AG04449 (cell line): Measurements from ENCODE around the gene TNS1.

Source experiments
- CTCF ChIA-PET: fragments of 350-600 bp; formaldehyde crosslinking; extraction: SDS; loops from one replicate; lab custom pipeline; 2021; ENCODE audit warnings: antibody characterized with exemption; lab: Yijun Ruan, JAX
- POLR2A ChIA-PET: fragments of 400-600, 350-600 bp; formaldehyde crosslinking; extraction: SDS; loops from one replicate; lab custom pipeline; 2020; ENCODE audit warnings: antibody characterized with exemption, inconsistent platforms; lab: Yijun Ruan, JAX
- DNase-seq: peaks from one replicate; pipeline ENCODE4 v3.0.0-alpha.2; 2010; ENCODE audit warnings: low read depth, low spot score
- H3K4me3 ChIP-seq: 2 replicates; pipeline ENCODE4 v1.5.1; 2011; ENCODE audit warnings: low read depth, mild to moderate bottlenecking, control low read depth, low read length
- CTCF ChIP-seq: IDR thresholded peaks from one replicate; pipeline ENCODE4 v1.5.1; 2011; ENCODE audit warnings: mild to moderate bottlenecking, moderate library complexity, low read length, control low read depth, inconsistent platforms; ENCODE audit not compliant: insufficient read depth; ENCODE audit errors: missing control alignments

Gene TNS1

DNA sequence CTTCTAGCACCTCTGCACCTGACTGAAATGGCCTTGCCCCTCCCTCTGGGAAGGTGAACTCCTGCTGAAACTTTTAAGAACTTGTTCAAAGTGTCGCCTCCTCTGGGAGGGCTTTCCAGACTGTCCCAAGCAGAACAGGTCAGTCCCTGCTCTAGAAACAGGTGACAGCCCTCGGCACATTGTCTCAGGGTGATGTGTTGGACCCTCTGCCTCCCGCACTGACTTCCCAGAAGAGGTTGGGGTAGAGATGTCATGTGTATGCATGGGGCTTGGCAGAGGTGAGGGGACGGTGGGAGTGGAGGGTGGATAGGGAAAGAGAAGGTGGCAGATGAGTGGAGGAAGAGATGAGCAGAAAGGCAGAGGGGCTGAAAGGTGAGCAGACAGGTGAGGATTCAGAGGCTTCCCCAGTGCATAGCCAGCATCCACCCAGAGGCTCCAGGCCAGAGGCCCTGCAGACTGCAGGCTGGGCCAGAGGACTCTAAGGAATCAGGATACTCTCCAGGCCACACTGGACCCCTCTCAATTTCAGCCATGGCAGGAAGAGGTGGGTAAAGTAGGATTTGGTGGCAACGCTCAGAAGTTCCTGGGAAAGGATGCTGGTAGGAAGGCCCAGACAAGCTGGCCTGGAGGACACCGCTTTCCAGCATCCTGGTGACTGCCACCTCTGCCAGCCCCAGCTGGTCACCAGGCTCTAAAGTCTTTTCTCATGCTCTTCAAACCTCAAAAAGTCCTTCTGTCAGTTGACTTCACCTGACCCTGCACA, 24.8 kb upstream of the TNS1 start:
- no peak for DNase-seq
- no peak overlapping the region for H3K4me3 ChIP-seq
- POLR2A ChIA-PET = interaction anchor here (1.4 kb wide), 1 partner anchor 24 kb away, joined by 3 read pairs; no protein-coding TSS in a partner anchor
- CTCF ChIA-PET = interaction anchor here (1.0 to 3.4 kb wide), 5 partner anchors 9 to 242 kb away, joined by 3 to 15 read pairs (median 4); partner anchors contain the start of gene RUFY4
- TF ChIP-seq CTCF = no peak

DNA sequence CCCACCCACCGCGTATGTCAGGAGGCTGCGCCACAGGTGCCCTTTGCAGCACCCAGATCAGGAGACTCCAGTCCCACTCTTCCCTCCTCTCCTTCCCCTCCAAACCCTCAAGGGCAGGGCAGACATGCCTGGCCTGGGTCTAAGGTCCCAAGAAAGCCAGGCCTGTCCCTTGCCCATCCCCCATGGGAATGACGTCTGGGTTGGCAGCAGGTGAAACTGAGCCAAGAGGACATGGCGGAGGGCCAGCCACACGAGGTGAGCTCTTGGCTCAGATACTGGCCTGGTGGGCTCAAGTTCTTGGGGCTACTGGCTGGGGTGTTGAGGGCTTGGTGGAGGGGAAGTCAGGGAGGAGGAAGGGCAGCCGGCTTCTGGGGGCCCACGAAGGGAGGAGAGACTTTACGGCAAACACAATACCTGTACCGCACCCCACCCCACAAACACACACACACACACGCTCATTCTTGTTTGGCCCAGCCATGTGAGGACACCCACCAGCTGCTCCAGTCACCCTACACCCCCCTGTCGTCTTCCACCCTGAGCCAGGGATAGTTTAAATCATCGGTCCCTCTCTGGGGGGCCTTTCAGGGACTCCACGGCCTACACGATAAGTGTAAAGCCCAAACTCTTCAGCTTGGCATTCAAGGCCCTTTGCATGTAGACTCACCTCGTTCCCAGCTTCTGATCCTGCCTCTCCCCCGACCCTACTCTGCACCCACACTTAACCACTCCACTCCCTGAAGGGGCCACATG, 24.1 kb upstream of the TNS1 start:
- TF ChIP-seq CTCF = no peak
- no peak for DNase-seq
- POLR2A ChIA-PET = no interaction called here
- H3K4me3 ChIP-seq = no peak overlapping the region
- CTCF ChIA-PET = interaction anchor here (1.0 to 3.4 kb wide), 3 partner anchors 10 to 241 kb away, joined by 3 to 15 read pairs (median 5); no protein-coding TSS in a partner anchor

GRCh38 chr2:218026244-218026643, 23.4 kb upstream of the TNS1 start:
- POLR2A ChIA-PET = no interaction called here
- CTCF ChIA-PET = interaction anchor here (1.5 to 3.4 kb wide), 4 partner anchors 11 to 240 kb away, joined by 4 to 15 read pairs (median 5); no protein-coding TSS in a partner anchor
- DNase-seq = no peak

GRCh38 chr2:218024871-218025270, 22.1 kb upstream of the TNS1 start:
- ChIA-PET CTCF (interaction anchor here (1.1 to 3.6 kb wide), 6 partner anchors 9 to 239 kb away, joined by 3 to 17 read pairs (median 5); no protein-coding TSS in a partner anchor), POLR2A (no interaction called here)
- no peak overlapping the region for H3K4me3 ChIP-seq

More at GRCh38 chr2:218026244-218026643, 23.4 kb upstream of the TNS1 start:
- no peak overlapping the region for H3K4me3 ChIP-seq
- no peak for TF ChIP-seq CTCF

DNA sequence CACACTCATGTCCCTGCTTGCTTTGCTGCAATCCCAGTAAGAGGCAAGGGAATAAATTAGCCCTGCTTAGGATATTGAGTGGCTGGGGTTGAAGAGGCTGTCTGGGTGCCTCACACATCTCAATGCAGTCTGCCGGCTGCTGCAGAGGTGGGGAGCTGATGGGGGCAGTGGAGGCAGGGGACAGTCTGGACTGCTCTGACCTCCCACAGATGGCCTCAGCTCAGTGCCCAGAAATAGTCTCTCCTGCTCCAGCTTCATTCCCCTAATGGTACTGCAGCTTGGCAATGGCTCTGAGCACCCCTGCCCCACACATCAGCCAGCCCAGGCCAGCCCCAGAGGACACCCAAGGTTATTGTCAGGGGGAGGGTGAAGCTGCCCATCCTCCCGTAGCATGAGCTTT, 21.5 kb upstream of the TNS1 start:
- CTCF ChIA-PET = interaction anchor here (1.1 to 3.6 kb wide), 5 partner anchors 9 to 238 kb away, joined by 3 to 17 read pairs (median 5); no protein-coding TSS in a partner anchor

More at GRCh38 chr2:218024871-218025270, 22.1 kb upstream of the TNS1 start:
- no peak for TF ChIP-seq CTCF
- DNase-seq = no peak

More for the DNA sequence above, 21.5 kb upstream of the TNS1 start:
- no peak overlapping the region for H3K4me3 ChIP-seq
- TF ChIP-seq CTCF = no peak
- no peak for DNase-seq
- POLR2A ChIA-PET = no interaction called here
